GM19452 (cell line): Measurements from ENCODE around the gene ARID1B.

Experiments
- ATAC-seq: cut with Tn5 transposase; IDR thresholded peaks from one replicate; pipeline ENCODE4 v1.9.1; 2021; ENCODE audit not compliant: unreplicated experiment

Gene ARID1B

GRCh38 chr6:157196391-157196790, 419.2 kb downstream of the ARID1B start:
- no peak for ATAC-seq

- no peak for ATAC-seq
These were observed 421.5 kb downstream of the ARID1B start for GRCh38 chr6:157198425-157199279.

- ATAC-seq, result no peak
These were observed 422.9 kb downstream of the ARID1B start for GRCh38 chr6:157200117-157200516.

- ATAC-seq, result no peak
These were observed 423.4 kb downstream of the ARID1B start for GRCh38 chr6:157200611-157201010.

GRCh38 chr6:157201083-157201482, 423.9 kb downstream of the ARID1B start:
- no peak for ATAC-seq

- peak; percentile 92 for ATAC-seq
These were observed 426.1 kb downstream of the ARID1B start for GRCh38 chr6:157203312-157203744.

GRCh38 chr6:157203764-157204163, 426.6 kb downstream of the ARID1B start:
- peak; percentile 33 for ATAC-seq

GRCh38 chr6:157205473-157206358, 428.5 kb downstream of the ARID1B start:
- ATAC-seq, result no peak

- ATAC-seq, result no peak
These were observed 429.2 kb downstream of the ARID1B start for GRCh38 chr6:157206359-157206815.

- ATAC-seq, result no peak
These were observed 430.4 kb downstream of the ARID1B start for GRCh38 chr6:157207521-157208076.

- no peak for ATAC-seq
These were observed 432.8 kb downstream of the ARID1B start for GRCh38 chr6:157209865-157210530.

- no peak for ATAC-seq
These were observed 433.8 kb downstream of the ARID1B start for GRCh38 chr6:157210954-157211353.

- ATAC-seq, result no peak
These were observed 434.7 kb downstream of the ARID1B start for GRCh38 chr6:157211603-157212455.

- ATAC-seq, result no peak
These were observed 436.2 kb downstream of the ARID1B start for GRCh38 chr6:157213426-157213825.

GRCh38 chr6:157213907-157214565, 436.9 kb downstream of the ARID1B start:
- ATAC-seq, result no peak

GRCh38 chr6:157215717-157216116, 438.5 kb downstream of the ARID1B start:
- ATAC-seq, result no peak

- ATAC-seq, result no peak
These were observed 439.4 kb downstream of the ARID1B start for GRCh38 chr6:157216570-157216969.

GRCh38 chr6:157217198-157217893, 440.2 kb downstream of the ARID1B start:
- ATAC-seq, result no peak

- no peak for ATAC-seq
These were observed 440.8 kb downstream of the ARID1B start for GRCh38 chr6:157217894-157218370.
